ENCODE data around the gene RAB40AL.

RAB40AL gene

GRCh38 chrX:102983205-102983604 lies 46.1 kb downstream of the RAB40AL start:
- DNase-seq (ENCODE audit: low spot score), result no peak

- DNase-seq (ENCODE audit: low spot score), result no peak
These were observed 48.1 kb downstream of the RAB40AL start for GRCh38 chrX:102985192-102985591.
